Measurements from ENCODE around the gene TAF3.

- TF ChIP-seq CTCF (IDR thresholded peaks at IDR 0.05) (no peak), POLR2A (IDR thresholded peaks at IDR 0.05) (no peak)
These were observed 73.3 kb downstream of the TAF3 start for GRCh38 chr10:7891634-7892033.

Measured in uterus (tissue), 2 donors.